OCI-LY3 (cell line): ENCODE measurements around the gene CDH23.

Source experiments
- EZH2phosphoT487 ChIP-seq: fragments of 200-600 bp; shearing (Covaris generic); IDR thresholded peaks from 2 replicates; pipeline ENCODE4 v1.6.1; 2018; ENCODE audit warnings: antibody characterized with exemption, mixed run types, low read depth
- TF ChIP-seq, protein P1 (sequence below): fragments of 200-600, 300-600 bp; sonication (generic); IDR thresholded peaks from 2 replicates; pipeline ENCODE4 v1.5.1; 2014; ENCODE audit warnings: antibody characterized with exemption, low read length, low read depth

DNA sequence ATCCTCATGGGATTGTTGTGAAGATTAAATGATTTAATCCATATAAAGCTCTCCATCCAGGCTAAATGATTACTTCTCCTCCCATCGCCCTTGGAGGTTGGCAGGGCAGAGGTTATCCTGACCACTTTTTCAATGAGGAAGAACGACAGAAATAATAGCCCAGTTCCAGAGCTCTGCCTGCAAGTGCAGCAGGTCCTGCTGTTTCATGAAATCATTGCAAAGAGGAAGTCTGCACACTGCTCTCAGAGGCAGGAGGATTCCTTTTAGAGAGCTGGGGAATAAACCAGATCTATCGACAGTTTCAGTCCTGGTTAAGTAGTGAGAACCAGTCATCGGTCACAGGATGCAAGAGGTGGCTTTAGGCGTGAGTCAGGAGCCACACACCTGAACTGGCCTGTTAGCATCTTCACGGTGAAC lies 25.0 kb upstream of the CDH23 start:
- TF ChIP-seq, protein P1, sequence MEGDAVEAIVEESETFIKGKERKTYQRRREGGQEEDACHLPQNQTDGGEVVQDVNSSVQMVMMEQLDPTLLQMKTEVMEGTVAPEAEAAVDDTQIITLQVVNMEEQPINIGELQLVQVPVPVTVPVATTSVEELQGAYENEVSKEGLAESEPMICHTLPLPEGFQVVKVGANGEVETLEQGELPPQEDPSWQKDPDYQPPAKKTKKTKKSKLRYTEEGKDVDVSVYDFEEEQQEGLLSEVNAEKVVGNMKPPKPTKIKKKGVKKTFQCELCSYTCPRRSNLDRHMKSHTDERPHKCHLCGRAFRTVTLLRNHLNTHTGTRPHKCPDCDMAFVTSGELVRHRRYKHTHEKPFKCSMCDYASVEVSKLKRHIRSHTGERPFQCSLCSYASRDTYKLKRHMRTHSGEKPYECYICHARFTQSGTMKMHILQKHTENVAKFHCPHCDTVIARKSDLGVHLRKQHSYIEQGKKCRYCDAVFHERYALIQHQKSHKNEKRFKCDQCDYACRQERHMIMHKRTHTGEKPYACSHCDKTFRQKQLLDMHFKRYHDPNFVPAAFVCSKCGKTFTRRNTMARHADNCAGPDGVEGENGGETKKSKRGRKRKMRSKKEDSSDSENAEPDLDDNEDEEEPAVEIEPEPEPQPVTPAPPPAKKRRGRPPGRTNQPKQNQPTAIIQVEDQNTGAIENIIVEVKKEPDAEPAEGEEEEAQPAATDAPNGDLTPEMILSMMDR, result no peak
- TF ChIP-seq EZH2phosphoT487, result no peak
